GM10847 (cell line): Measurements from ENCODE around the gene ARHGEF17.

ENCODE experiments used
- POLR2A ChIP-seq: IDR thresholded peaks from 2 replicates; pipeline ENCODE4 v1.6.1; 2011; ENCODE audit not compliant: insufficient read length; ENCODE audit errors: extremely low read depth

The ARHGEF17 gene

GRCh38 chr11:73326929-73327811, 19.1 kb downstream of the ARHGEF17 start:
- TF ChIP-seq POLR2A = no peak

- no peak for TF ChIP-seq POLR2A
Observed at GRCh38 chr11:73327812-73328364, 19.8 kb downstream of the ARHGEF17 start.

GRCh38 chr11:73330569-73331093, 22.6 kb downstream of the ARHGEF17 start:
- no peak for TF ChIP-seq POLR2A

- TF ChIP-seq POLR2A = no peak
Observed at GRCh38 chr11:73331138-73331916, 23.3 kb downstream of the ARHGEF17 start.

- TF ChIP-seq POLR2A = no peak
Observed at GRCh38 chr11:73333173-73333572, 25.1 kb downstream of the ARHGEF17 start.

- TF ChIP-seq POLR2A = no peak
Observed at GRCh38 chr11:73333640-73334383, 25.7 kb downstream of the ARHGEF17 start.

GRCh38 chr11:73334384-73335203, 26.5 kb downstream of the ARHGEF17 start:
- no peak for TF ChIP-seq POLR2A

- TF ChIP-seq POLR2A = no peak
Observed at GRCh38 chr11:73335204-73335923, 27.3 kb downstream of the ARHGEF17 start.

GRCh38 chr11:73337846-73338245, 29.8 kb downstream of the ARHGEF17 start:
- TF ChIP-seq POLR2A = no peak

- TF ChIP-seq POLR2A = no peak
Observed at GRCh38 chr11:73338279-73338678, 30.2 kb downstream of the ARHGEF17 start.

GRCh38 chr11:73340164-73340563, 32.1 kb downstream of the ARHGEF17 start:
- TF ChIP-seq POLR2A = no peak

GRCh38 chr11:73342633-73343032, 34.6 kb downstream of the ARHGEF17 start:
- no peak for TF ChIP-seq POLR2A

GRCh38 chr11:73343076-73343873, 35.2 kb downstream of the ARHGEF17 start:
- no peak for TF ChIP-seq POLR2A
